ENCODE measurements around the gene MMP15.

DNA sequence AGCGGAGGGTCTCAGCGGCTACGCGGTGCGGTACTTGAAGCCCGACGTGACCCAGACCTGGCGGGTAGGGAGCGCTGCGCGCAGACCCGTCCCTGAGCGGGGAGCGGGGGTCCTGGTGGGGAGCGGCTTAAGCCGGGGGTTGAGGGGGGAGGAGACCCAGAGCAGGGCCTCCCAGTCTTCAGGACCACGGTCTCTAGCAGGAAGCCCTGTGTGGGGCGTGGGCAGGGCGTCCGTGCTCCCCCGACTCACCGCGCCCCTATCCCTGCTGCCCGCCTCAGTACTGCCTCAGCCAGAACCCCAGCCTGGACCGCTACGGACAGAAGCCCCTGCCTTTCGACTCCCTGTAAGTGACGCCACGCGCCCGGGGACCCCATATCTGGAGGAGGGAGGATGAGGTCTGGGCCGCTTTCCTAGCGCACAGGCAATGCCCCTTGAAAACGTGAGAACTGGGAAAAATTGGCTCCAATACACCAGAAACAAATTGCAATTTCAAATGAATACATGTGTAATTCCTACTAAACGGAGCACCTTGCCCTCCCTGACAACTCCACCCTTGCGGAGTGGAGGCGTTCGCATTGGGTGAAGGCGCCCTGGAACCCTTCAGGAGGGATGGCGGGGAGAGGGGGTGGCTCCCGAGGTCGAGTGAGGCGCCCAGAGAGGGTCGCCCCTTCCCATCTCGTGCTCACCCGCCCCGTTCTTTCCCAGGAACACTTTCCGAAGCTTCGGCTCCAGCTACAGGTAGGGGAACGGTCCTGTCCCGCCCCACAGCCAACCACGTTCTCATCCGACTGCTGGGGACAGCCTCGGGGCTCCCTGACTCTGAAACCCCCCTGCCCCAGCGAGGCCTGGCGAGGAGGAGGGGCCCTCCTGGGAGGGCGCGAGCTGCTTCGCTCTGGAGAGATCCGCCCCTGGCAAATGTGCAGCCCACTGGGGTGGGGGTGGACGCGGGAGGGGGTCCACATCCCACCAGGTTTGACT lies 40.1 kb upstream of the MMP15 start:
- TF ChIP-seq POLR2A (IDR thresholded peaks at IDR 0.05; ENCODE audit: extremely low read depth, insufficient read length), result no peak
- TF ChIP-seq, protein P1, sequence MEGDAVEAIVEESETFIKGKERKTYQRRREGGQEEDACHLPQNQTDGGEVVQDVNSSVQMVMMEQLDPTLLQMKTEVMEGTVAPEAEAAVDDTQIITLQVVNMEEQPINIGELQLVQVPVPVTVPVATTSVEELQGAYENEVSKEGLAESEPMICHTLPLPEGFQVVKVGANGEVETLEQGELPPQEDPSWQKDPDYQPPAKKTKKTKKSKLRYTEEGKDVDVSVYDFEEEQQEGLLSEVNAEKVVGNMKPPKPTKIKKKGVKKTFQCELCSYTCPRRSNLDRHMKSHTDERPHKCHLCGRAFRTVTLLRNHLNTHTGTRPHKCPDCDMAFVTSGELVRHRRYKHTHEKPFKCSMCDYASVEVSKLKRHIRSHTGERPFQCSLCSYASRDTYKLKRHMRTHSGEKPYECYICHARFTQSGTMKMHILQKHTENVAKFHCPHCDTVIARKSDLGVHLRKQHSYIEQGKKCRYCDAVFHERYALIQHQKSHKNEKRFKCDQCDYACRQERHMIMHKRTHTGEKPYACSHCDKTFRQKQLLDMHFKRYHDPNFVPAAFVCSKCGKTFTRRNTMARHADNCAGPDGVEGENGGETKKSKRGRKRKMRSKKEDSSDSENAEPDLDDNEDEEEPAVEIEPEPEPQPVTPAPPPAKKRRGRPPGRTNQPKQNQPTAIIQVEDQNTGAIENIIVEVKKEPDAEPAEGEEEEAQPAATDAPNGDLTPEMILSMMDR (IDR thresholded peaks at IDR 0.05; ENCODE audit: low read depth, low read length), result no peak
- TF ChIP-seq MYC (IDR thresholded peaks at IDR 0.05; ENCODE audit: low read depth, low read length), result no peak
- TF ChIP-seq, protein P2, sequence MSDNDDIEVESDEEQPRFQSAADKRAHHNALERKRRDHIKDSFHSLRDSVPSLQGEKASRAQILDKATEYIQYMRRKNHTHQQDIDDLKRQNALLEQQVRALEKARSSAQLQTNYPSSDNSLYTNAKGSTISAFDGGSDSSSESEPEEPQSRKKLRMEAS (IDR thresholded peaks at IDR 0.05; ENCODE audit: low read depth, low read length), result no peak

All from NB4 (cell line).